Liver (tissue), 9 donors: ENCODE results near the gene GMDS. TPM values are rescaled to one million over a fixed set of nuclear protein-coding genes. Genes with fewer than 3 reads are reported as not detected.

ENCODE experiments used
- DNase-seq: peaks from one replicate; pipeline ENCODE4 v3.0.0-alpha.2; 2017; ENCODE audit warnings: low spot score
- H3K27ac ChIP-seq, 2 donors: one replicate each; pipeline ENCODE4 v1.7.0; 2013; ENCODE audit warnings: inconsistent platforms in 2 of 2, low read length in 2 of 2, control low read depth in 1 of 2, low read depth in 1 of 2, mild to moderate bottlenecking in 1 of 2
- H3K27me3 ChIP-seq, 4 donors: one replicate each; pipeline versions ENCODE4 v1.6.1 to v1.7.0; 2013; ENCODE audit warnings: low read length in 3 of 4, inconsistent platforms in 1 of 4, mild to moderate bottlenecking in 1 of 4, moderate library complexity in 1 of 4; ENCODE audit not compliant: control insufficient read depth in 4 of 4, insufficient read depth in 4 of 4
- H3K36me3 ChIP-seq, 4 donors: one replicate each; pipeline versions ENCODE4 v1.6.1 to v1.7.0; 2013; ENCODE audit warnings: low read length in 3 of 4, mild to moderate bottlenecking in 3 of 4, low read depth in 1 of 4, moderate library complexity in 1 of 4; ENCODE audit not compliant: control insufficient read depth in 4 of 4, insufficient read depth in 3 of 4
- H3K4me1 ChIP-seq, 4 donors: one replicate each; pipeline versions ENCODE4 v1.6.1 to v1.7.0; 2013; ENCODE audit warnings: low read length in 3 of 4, mild to moderate bottlenecking in 3 of 4, moderate library complexity in 1 of 4; ENCODE audit not compliant: control insufficient read depth in 4 of 4, insufficient read depth in 4 of 4
- H3K4me3 ChIP-seq, 3 donors: one replicate each; pipeline versions ENCODE4 v1.6.1 to v1.7.0; 2013; ENCODE audit warnings: low read length in 3 of 3, control low read depth in 1 of 3, low read depth in 1 of 3, mild to moderate bottlenecking in 1 of 3
- H3K9ac ChIP-seq, 2 donors: one replicate each; pipeline ENCODE4 v1.7.0; 2013; ENCODE audit warnings: low read length in 2 of 2, mild to moderate bottlenecking in 2 of 2, moderate library complexity in 2 of 2, control low read depth in 1 of 2, low read depth in 1 of 2
- H3K9me3 ChIP-seq, 4 donors: one replicate each; pipeline versions ENCODE4 v1.6.1 to v1.7.0; 2013; ENCODE audit warnings: low read length in 3 of 4; ENCODE audit not compliant: control insufficient read depth in 4 of 4
- ATF3 ChIP-seq: IDR thresholded peaks from 2 replicates; pipeline ENCODE4 v1.6.1; 2016; ENCODE audit warnings: antibody characterized with exemption
- CTCF ChIP-seq: fragments of 150-350 bp; IDR thresholded peaks from 2 replicates; pipeline ENCODE4 v1.5.1; 2017; ENCODE audit warnings: improper control_type of control experiment, low read depth, low read length; ENCODE audit not compliant: missing input control
- EGR1 ChIP-seq, 2 donors: IDR thresholded peaks; 2 replicates each; pipeline ENCODE4 v1.6.1; 2016 to 2018; ENCODE audit warnings: antibody characterized with exemption in 2 of 2, low read depth in 2 of 2
- FOXA1 ChIP-seq: IDR thresholded peaks from 2 replicates; pipeline ENCODE4 v1.6.1; 2016; ENCODE audit warnings: antibody characterized with exemption
- FOXA2 ChIP-seq: IDR thresholded peaks from 2 replicates; pipeline ENCODE4 v1.6.1; 2016; ENCODE audit warnings: antibody characterized with exemption
- HNF4A ChIP-seq, 2 donors: conservative IDR thresholded peaks; 2 replicates each; pipeline ENCODE4 v1.6.1; 2016; ENCODE audit warnings: antibody characterized with exemption in 2 of 2, mild to moderate bottlenecking in 2 of 2
- HNF4G ChIP-seq: IDR thresholded peaks from 2 replicates; pipeline ENCODE4 v1.6.1; 2016; ENCODE audit warnings: antibody characterized with exemption
- JUND ChIP-seq, 2 donors: IDR thresholded peaks; 2 replicates each; pipeline ENCODE4 v1.6.1; 2016; ENCODE audit warnings: antibody characterized with exemption in 2 of 2
- MAX ChIP-seq: IDR thresholded peaks from 2 replicates; pipeline ENCODE4 v1.6.1; 2016; ENCODE audit warnings: antibody characterized with exemption
- NR2F2 ChIP-seq: IDR thresholded peaks from 2 replicates; pipeline ENCODE4 v1.6.1; 2016; ENCODE audit warnings: antibody characterized with exemption
- RAD21 ChIP-seq, 2 donors: IDR thresholded peaks; 2 replicates each; pipeline ENCODE4 v1.6.1; 2016; ENCODE audit warnings: antibody characterized with exemption in 2 of 2, mild to moderate bottlenecking in 2 of 2
- RXRA ChIP-seq, 2 donors: IDR thresholded peaks; 2 replicates each; pipeline ENCODE4 v1.6.1; 2017 to 2018; ENCODE audit warnings: antibody characterized with exemption in 2 of 2, mild to moderate bottlenecking in 1 of 2
- SP1 ChIP-seq: IDR thresholded peaks from 2 replicates; pipeline ENCODE4 v1.6.1; 2018; ENCODE audit warnings: antibody characterized with exemption, mild to moderate bottlenecking
- TAF1 ChIP-seq: conservative IDR thresholded peaks from 2 replicates; pipeline ENCODE4 v1.6.1; 2016; ENCODE audit warnings: antibody characterized with exemption, mild to moderate bottlenecking
- YY1 ChIP-seq: IDR thresholded peaks from 2 replicates; pipeline ENCODE4 v1.6.1; 2016; ENCODE audit warnings: antibody characterized with exemption, mild to moderate bottlenecking
- ZBTB33 ChIP-seq: IDR thresholded peaks from 2 replicates; pipeline ENCODE4 v1.6.1; 2016; ENCODE audit warnings: antibody characterized with exemption
- WGBS: extraction: QIAGEN DNeasy Blood & Tissue Kit; methylation state at CpG from one replicate; pipeline ENCODE4 v1.1.7; 2013; 5-methylcytosine and 5-hydroxymethylcytosine counted together
- polyA plus RNA-seq, 2 donors: library from polyadenylated mRNA; stranded (reverse) in 1 of 2; unstranded in 1 of 2; fragments of 200-250 nt in 1 of 2; fragments of >200 nt in 1 of 2; fragmentation: Nextera tagmentation in 1 of 2; extraction: Ambion mirVana in 1 of 2; gene quantifications; one replicate each; pipeline versions ENCODE4 v1.2.1 to v1.2.3, GENCODE V29; 2013 to 2015
- total RNA-seq, 2 donors: library from RNA; depleted of rRNA; stranded (reverse); fragments of >200 nt; gene quantifications; one replicate each; pipeline ENCODE4 v1.2.3, GENCODE V29; 2014
- TF ChIP-seq, protein P1 (sequence below): IDR thresholded peaks from 2 replicates; pipeline ENCODE4 v1.6.1; 2016; ENCODE audit warnings: antibody characterized with exemption, mild to moderate bottlenecking
- donor health status: healthy.
- donor health status: healthy.
- donor health status: healthy.
- donor health status: healthy.
- donor health status: healthy.

GMDS gene
- total and polyA plus RNA-seq, 4 donors = 3.5 to 15.6 (median 13.0) TPM

GRCh38 chr6:1716868-1717267 is 528.5 kb downstream of the GMDS start (continued):
- TF ChIP-seq ZBTB33 = no peak

DNA sequence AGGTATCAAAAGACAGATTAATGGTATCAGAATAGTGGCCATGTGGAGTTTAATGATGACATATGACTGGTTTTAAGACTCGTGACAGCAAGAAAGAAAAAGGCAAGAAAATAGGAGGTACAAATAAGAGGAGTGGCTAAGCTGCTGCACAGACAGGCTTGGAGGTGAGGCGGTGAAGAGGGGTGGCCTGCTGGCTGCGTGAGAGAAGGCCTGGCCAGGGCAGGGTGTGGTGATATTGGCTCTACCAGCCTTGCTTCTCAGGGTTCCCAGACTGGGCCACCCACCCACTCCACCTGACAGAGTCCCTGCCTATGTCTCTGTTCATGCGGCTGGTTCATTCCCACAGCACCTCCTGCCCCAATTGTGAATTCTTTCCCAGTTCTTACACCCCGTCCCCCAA is 529.0 kb downstream of the GMDS start:
- Histone ChIP-seq H3K36me3 (no peaks in the 10 kb centered on the region), H3K27me3 (no peaks in the 10 kb centered on the region), H3K27ac (no peak overlapping the region), H3K9ac (no peak overlapping the region), H3K4me3 (no peak overlapping the region), H3K9me3 (no peaks in the 10 kb centered on the region), H3K4me1 (no peaks in the 10 kb centered on the region)
- DNase-seq = no peak
- TF ChIP-seq TAF1 (no peak), EGR1 (IDR thresholded peaks at IDR 0.05; ENCODE audit: low read depth in 2 of 2) (no peak), FOXA1 (no peak), SP1 (no peak), FOXA2 (no peak)
- WGBS = 78% methylated on average over 5 of the region's 5 CpGs

DNA sequence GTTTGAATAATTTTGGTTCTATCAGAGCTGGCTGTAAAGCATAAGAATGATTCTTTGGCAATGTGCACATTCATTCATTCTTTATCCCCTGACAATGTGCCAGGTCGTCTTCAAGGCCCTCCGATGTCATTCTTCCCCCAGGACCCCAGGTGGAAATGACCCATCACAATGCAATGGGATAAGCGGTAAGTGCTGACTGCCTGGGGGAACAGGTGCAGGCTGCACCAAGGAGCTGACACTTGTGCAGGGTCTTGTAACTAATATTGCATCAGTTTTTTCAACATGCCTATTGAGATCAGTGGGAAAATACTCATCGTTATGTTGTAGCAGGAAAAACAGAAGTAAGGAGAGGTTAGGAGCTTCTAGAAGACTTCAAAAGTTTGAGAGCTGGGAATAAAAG is 530.1 kb downstream of the GMDS start:
- no peak overlapping the region for H3K27ac ChIP-seq
- no peaks in the 10 kb centered on the region for H3K27me3 ChIP-seq
- H3K4me1 ChIP-seq = no peaks in the 10 kb centered on the region
- H3K36me3 ChIP-seq = no peaks in the 10 kb centered on the region
- H3K4me3 ChIP-seq = no peak overlapping the region
- TF ChIP-seq MAX = no peak
- TF ChIP-seq JUND (IDR thresholded peaks at IDR 0.05) = no peak
- TF ChIP-seq, protein P1, sequence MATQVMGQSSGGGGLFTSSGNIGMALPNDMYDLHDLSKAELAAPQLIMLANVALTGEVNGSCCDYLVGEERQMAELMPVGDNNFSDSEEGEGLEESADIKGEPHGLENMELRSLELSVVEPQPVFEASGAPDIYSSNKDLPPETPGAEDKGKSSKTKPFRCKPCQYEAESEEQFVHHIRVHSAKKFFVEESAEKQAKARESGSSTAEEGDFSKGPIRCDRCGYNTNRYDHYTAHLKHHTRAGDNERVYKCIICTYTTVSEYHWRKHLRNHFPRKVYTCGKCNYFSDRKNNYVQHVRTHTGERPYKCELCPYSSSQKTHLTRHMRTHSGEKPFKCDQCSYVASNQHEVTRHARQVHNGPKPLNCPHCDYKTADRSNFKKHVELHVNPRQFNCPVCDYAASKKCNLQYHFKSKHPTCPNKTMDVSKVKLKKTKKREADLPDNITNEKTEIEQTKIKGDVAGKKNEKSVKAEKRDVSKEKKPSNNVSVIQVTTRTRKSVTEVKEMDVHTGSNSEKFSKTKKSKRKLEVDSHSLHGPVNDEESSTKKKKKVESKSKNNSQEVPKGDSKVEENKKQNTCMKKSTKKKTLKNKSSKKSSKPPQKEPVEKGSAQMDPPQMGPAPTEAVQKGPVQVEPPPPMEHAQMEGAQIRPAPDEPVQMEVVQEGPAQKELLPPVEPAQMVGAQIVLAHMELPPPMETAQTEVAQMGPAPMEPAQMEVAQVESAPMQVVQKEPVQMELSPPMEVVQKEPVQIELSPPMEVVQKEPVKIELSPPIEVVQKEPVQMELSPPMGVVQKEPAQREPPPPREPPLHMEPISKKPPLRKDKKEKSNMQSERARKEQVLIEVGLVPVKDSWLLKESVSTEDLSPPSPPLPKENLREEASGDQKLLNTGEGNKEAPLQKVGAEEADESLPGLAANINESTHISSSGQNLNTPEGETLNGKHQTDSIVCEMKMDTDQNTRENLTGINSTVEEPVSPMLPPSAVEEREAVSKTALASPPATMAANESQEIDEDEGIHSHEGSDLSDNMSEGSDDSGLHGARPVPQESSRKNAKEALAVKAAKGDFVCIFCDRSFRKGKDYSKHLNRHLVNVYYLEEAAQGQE = no peak
- TF ChIP-seq HNF4G = no peak
- TF ChIP-seq FOXA2 = no peak
- no peak for TF ChIP-seq YY1
- no peak for TF ChIP-seq RAD21 (IDR thresholded peaks at IDR 0.05)
- no peak for TF ChIP-seq NR2F2
- no peak for TF ChIP-seq ATF3
- TF ChIP-seq HNF4A (conservative IDR thresholded peaks at IDR 0.05) = no peak
- TF ChIP-seq RXRA (IDR thresholded peaks at IDR 0.05) = no peak
- TF ChIP-seq TAF1 = no peak
- TF ChIP-seq SP1 = no peak
- TF ChIP-seq CTCF = no peak
- WGBS = 95% methylated on average over 4 of the region's 4 CpGs
- no peaks in the 10 kb centered on the region for H3K9me3 ChIP-seq
- no peak for DNase-seq
- no peak overlapping the region for H3K9ac ChIP-seq
